ENCODE data around the gene UGGT2.

Gene UGGT2

DNA sequence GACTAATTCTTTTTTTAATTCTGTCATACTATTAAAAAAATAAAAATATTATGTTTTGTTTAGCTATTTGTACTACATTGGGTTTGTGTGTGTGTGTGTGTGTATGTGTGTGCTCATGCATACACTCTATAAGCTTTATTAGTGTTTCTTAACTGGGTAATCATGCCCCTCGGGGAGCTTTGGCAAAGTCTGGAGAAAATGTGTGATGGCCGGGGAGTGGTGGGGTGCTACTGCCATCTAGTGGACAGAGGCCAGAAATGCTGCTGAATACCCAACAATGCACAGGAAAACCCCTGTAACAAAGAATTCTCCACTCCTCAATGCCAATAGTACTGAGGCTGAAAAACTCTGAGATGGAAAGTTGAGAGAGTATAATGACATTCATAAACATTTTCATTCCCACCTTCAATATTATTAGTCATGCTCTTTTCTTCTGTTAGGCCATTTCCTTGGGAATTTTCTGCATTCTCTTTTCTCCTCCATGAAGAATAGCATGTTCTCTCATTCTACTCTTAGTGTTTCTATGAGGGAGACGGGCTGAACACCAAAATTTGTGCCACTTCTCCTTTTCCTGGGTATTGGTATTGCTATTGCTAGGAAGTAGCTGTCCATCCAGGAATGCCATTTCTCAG is 219.0 kb downstream of the UGGT2 start:
- Histone ChIP-seq H3K9me3 (ENCODE audit: low read length) (no peaks in the 10 kb centered on the region), H2AFZ (ENCODE audit: low read depth, low read length) (no peak overlapping the region), H3K36me3 (ENCODE audit: insufficient read depth, low read length) (peaks cover 2% of the 10 kb centered on the region), H3K4me3 (ENCODE audit: low read length) (no peak overlapping the region), H3K4me1 (ENCODE audit: insufficient read depth, low read length) (no peaks in the 10 kb centered on the region), H3K27me3 (ENCODE audit: insufficient read depth, low read length) (no peaks in the 10 kb centered on the region)

- H3K36me3 ChIP-seq (ENCODE audit: insufficient read depth, low read length), result peaks cover 2% of the 10 kb centered on the region
- no peak overlapping the region for H2AFZ ChIP-seq (ENCODE audit: low read depth, low read length)
- no peak overlapping the region for H3K4me3 ChIP-seq (ENCODE audit: low read length)
- H3K27me3 ChIP-seq (ENCODE audit: insufficient read depth, low read length), result no peaks in the 10 kb centered on the region
- no peaks in the 10 kb centered on the region for H3K4me1 ChIP-seq (ENCODE audit: insufficient read depth, low read length)
- H3K9me3 ChIP-seq (ENCODE audit: low read length), result no peaks in the 10 kb centered on the region
Observed at GRCh38 chr13:95833719-95834118, 219.5 kb downstream of the UGGT2 start.

DNA sequence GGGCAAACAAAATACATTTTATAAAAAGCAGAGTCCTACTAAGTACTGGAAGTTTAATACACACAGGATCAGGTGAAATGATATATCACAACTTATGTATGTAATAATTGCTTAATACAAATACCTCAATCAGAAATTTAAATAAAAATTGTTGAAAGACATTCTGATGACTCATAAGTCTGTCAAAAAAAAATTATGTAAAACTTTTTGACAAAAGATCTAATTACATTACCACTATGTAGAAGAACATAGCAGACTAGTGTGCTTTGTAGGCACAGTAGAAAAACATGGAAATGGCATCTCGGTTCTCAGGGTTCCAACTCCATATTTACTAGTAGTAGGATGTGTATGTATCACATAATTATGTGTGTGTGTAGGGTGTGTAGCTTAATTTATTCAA is 220.1 kb downstream of the UGGT2 start:
- Histone ChIP-seq H3K4me1 (ENCODE audit: insufficient read depth, low read length) (no peaks in the 10 kb centered on the region), H3K36me3 (ENCODE audit: insufficient read depth, low read length) (peaks cover 2% of the 10 kb centered on the region), H3K9me3 (ENCODE audit: low read length) (no peaks in the 10 kb centered on the region), H3K27me3 (ENCODE audit: insufficient read depth, low read length) (no peaks in the 10 kb centered on the region), H2AFZ (ENCODE audit: low read depth, low read length) (no peak overlapping the region), H3K4me3 (ENCODE audit: low read length) (no peak overlapping the region)

GRCh38 chr13:95822303-95822702 is 230.9 kb downstream of the UGGT2 start:
- H3K4me3 ChIP-seq (ENCODE audit: low read length), result no peak overlapping the region
- H2AFZ ChIP-seq (ENCODE audit: low read depth, low read length), result no peak overlapping the region
- no peaks in the 10 kb centered on the region for H3K4me1 ChIP-seq (ENCODE audit: insufficient read depth, low read length)
- no peaks in the 10 kb centered on the region for H3K27me3 ChIP-seq (ENCODE audit: insufficient read depth, low read length)
- peaks cover 19% of the 10 kb centered on the region for H3K36me3 ChIP-seq (ENCODE audit: insufficient read depth, low read length)
- peaks cover 9% of the 10 kb centered on the region for H3K9me3 ChIP-seq (ENCODE audit: low read length)

- H3K4me3 ChIP-seq (ENCODE audit: low read length), result no peak overlapping the region
- no peaks in the 10 kb centered on the region for H3K27me3 ChIP-seq (ENCODE audit: insufficient read depth, low read length)
- no peaks in the 10 kb centered on the region for H3K4me1 ChIP-seq (ENCODE audit: insufficient read depth, low read length)
- peaks cover 3% of the 10 kb centered on the region for H3K36me3 ChIP-seq (ENCODE audit: insufficient read depth, low read length)
- no peak overlapping the region for H2AFZ ChIP-seq (ENCODE audit: low read depth, low read length)
- H3K9me3 ChIP-seq (ENCODE audit: low read length), result peaks cover 1% of the 10 kb centered on the region
Observed at GRCh38 chr13:95814495-95814894, 238.7 kb downstream of the UGGT2 start.

DNA sequence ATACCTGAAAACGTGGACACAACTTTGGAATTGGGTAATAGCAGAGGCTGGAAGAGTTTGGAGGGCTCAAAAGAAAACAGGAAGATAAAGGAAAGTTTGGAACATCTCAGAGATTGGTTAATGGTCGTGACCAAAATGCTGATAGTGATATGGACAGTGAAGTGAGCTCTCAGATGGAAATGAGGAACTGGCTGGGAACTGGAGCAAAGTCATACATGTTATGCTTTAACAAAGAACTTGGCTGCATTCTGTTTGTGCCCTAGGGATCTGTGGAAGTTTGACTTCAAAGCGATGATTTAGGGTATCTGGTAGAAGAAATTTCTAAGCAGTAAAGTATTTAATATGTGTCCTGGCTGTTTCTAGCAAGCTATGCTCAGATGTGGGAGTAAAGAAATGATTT is 240.1 kb downstream of the UGGT2 start:
- Histone ChIP-seq H3K4me3 (ENCODE audit: low read length) (no peak overlapping the region), H3K9me3 (ENCODE audit: low read length) (peaks cover 4% of the 10 kb centered on the region), H3K27me3 (ENCODE audit: insufficient read depth, low read length) (no peaks in the 10 kb centered on the region), H3K36me3 (ENCODE audit: insufficient read depth, low read length) (peaks cover 5% of the 10 kb centered on the region), H3K4me1 (ENCODE audit: insufficient read depth, low read length) (no peaks in the 10 kb centered on the region), H2AFZ (ENCODE audit: low read depth, low read length) (no peak overlapping the region)

DNA sequence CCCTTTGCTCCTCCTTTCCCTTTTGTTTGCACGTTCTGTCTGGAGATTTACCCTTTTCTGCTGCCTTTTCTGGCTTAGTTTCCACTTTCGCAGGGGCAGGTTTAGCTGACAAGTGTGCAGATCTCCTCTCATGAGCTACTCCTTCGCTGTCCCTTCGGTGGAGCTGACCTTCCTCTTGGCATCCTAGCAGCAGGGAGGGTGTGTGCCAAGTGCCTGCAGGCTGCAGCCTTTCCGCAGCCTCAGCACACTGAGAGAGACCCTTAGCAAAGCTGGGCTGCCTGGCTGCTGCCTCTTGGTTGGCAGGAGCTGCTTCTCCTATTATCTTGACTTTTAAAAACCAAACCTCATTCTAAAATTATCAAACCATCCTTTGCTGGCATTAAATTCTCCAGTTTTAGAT is 243.8 kb downstream of the UGGT2 start:
- H3K9me3 ChIP-seq (ENCODE audit: low read length), result peaks cover 10% of the 10 kb centered on the region
- no peak overlapping the region for H2AFZ ChIP-seq (ENCODE audit: low read depth, low read length)
- H3K27me3 ChIP-seq (ENCODE audit: insufficient read depth, low read length), result no peaks in the 10 kb centered on the region
- no peak overlapping the region for H3K4me3 ChIP-seq (ENCODE audit: low read length)
- no peaks in the 10 kb centered on the region for H3K4me1 ChIP-seq (ENCODE audit: insufficient read depth, low read length)
- H3K36me3 ChIP-seq (ENCODE audit: insufficient read depth, low read length), result peaks cover 6% of the 10 kb centered on the region

- Histone ChIP-seq H3K36me3 (ENCODE audit: insufficient read depth, low read length) (peaks cover 6% of the 10 kb centered on the region), H2AFZ (ENCODE audit: low read depth, low read length) (no peak overlapping the region), H3K9me3 (ENCODE audit: low read length) (peaks cover 10% of the 10 kb centered on the region), H3K4me3 (ENCODE audit: low read length) (no peak overlapping the region), H3K27me3 (ENCODE audit: insufficient read depth, low read length) (no peaks in the 10 kb centered on the region), H3K4me1 (ENCODE audit: insufficient read depth, low read length) (no peaks in the 10 kb centered on the region)
Observed at GRCh38 chr13:95805921-95806320, 247.3 kb downstream of the UGGT2 start.

GRCh38 chr13:95801825-95802224 is 251.4 kb downstream of the UGGT2 start:
- Histone ChIP-seq H3K4me3 (ENCODE audit: low read length) (no peak overlapping the region), H3K36me3 (ENCODE audit: insufficient read depth, low read length) (peaks cover 3% of the 10 kb centered on the region), H3K9me3 (ENCODE audit: low read length) (peaks cover 4% of the 10 kb centered on the region), H3K27me3 (ENCODE audit: insufficient read depth, low read length) (no peaks in the 10 kb centered on the region), H2AFZ (ENCODE audit: low read depth, low read length) (no peak overlapping the region), H3K4me1 (ENCODE audit: insufficient read depth, low read length) (no peaks in the 10 kb centered on the region)

DNA sequence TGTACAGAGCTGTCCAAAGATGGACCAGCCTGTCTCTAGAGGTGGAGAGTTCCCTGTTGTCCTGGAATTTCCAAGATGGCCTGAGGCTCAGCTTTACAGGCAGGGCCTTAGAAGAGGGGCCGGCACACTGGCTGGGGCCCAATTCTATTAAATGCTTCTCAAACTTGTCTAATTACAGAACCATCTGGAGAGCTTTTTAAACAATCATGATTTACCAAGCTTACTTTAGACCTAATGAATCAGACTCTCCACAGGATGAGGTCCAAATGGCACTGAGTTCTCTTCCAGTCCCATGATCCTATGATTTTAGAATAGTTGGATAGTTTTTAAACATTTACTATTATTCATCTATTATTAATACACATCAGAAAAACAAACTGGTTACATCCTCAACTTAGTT is 252.8 kb downstream of the UGGT2 start:
- Histone ChIP-seq H3K4me3 (ENCODE audit: low read length) (no peak overlapping the region), H3K4me1 (ENCODE audit: insufficient read depth, low read length) (no peaks in the 10 kb centered on the region), H3K36me3 (ENCODE audit: insufficient read depth, low read length) (peaks cover 2% of the 10 kb centered on the region), H2AFZ (ENCODE audit: low read depth, low read length) (no peak overlapping the region), H3K27me3 (ENCODE audit: insufficient read depth, low read length) (no peaks in the 10 kb centered on the region), H3K9me3 (ENCODE audit: low read length) (no peaks in the 10 kb centered on the region)

- Histone ChIP-seq H3K4me3 (ENCODE audit: low read length) (no peak overlapping the region), H3K27me3 (ENCODE audit: insufficient read depth, low read length) (no peaks in the 10 kb centered on the region), H3K36me3 (ENCODE audit: insufficient read depth, low read length) (peaks cover 13% of the 10 kb centered on the region)
Observed at GRCh38 chr13:95797016-95797415, 256.2 kb downstream of the UGGT2 start.

GRCh38 chr13:95793781-95794180 is 259.4 kb downstream of the UGGT2 start:
- H3K27me3 ChIP-seq (ENCODE audit: insufficient read depth, low read length), result no peaks in the 10 kb centered on the region
- no peak overlapping the region for H3K4me3 ChIP-seq (ENCODE audit: low read length)
- no peaks in the 10 kb centered on the region for H3K9me3 ChIP-seq (ENCODE audit: low read length)
- H3K4me1 ChIP-seq (ENCODE audit: insufficient read depth, low read length), result no peaks in the 10 kb centered on the region
- H2AFZ ChIP-seq (ENCODE audit: low read depth, low read length), result no peak overlapping the region
- peaks cover 26% of the 10 kb centered on the region for H3K36me3 ChIP-seq (ENCODE audit: insufficient read depth, low read length)

More at GRCh38 chr13:95797016-95797415, 256.2 kb downstream of the UGGT2 start:
- no peaks in the 10 kb centered on the region for H3K4me1 ChIP-seq (ENCODE audit: insufficient read depth, low read length)
- H2AFZ ChIP-seq (ENCODE audit: low read depth, low read length), result no peak overlapping the region
- no peaks in the 10 kb centered on the region for H3K9me3 ChIP-seq (ENCODE audit: low read length)

DNA sequence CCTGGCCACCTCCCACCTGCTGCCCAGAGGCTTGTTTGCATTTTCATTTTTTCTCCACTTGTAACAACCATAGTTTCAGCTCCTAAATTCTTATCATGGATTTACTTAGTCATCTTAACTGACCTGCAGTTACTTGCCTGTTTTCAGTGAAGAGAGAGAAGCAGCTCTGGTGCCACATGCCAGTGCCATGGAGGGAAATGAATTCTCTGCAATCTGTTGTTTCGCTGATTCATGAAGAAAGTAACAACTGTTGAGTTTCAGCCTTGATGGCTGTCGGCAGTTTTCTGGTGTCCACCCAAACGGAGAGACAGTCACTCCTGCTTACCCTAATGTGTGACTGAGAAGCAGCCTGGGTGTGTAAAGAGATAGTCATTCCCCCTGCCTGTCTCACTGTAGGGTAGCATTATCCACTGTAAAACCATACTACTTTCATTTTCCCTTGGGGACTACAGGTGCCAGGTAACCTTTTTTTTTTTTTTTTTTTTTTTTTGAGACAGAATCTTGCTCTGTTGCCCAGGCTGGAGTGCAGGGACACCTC is 260.1 kb downstream of the UGGT2 start:
- Histone ChIP-seq H3K4me1 (ENCODE audit: insufficient read depth, low read length) (no peaks in the 10 kb centered on the region), H2AFZ (ENCODE audit: low read depth, low read length) (no peak overlapping the region), H3K27me3 (ENCODE audit: insufficient read depth, low read length) (no peaks in the 10 kb centered on the region), H3K9me3 (ENCODE audit: low read length) (no peaks in the 10 kb centered on the region), H3K4me3 (ENCODE audit: low read length) (no peak overlapping the region), H3K36me3 (ENCODE audit: insufficient read depth, low read length) (peaks cover 30% of the 10 kb centered on the region)
